ENCODE results near the gene FAM131C.
A peak's percentile ranks its signal among the peaks of the same experiment; 100 is the strongest.

Gene FAM131C

DNA sequence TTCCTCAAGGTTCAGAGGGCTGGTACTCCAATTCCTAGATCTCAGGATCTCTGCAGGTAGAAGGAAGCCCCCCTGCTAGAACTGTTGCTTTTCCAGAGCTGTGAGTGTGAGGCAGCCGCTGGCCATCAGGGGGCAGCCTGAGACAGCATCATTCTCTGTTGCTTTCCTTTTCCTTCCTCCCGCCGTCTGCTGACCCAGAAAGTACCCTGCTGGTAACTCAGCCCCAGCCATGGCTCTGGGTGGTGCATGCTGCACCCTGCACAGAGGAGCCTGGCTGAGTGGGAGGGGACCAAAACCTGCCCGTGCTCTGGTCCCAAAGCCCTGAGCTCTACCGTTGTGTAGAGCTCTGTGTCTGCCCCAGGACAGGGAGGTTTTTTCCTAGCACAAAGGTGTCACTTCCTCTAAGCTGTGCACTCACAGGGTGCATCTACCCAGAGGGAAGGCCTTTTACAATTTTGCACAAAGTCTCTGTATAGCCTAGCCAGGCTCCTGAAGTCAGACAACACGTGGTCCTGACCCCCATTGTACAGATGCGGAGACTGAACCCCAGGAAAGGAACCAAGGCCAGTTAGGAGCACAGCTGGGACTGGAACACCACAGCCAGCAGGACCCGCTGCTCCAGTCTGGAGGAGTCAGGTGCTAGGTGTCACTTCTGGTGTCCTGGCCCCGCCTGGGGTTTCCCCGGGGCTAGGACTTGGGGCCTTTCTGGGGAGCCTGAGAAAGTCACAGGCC, 5.6 kb upstream of the FAM131C start:
- Histone ChIP-seq H3K4me3 (ENCODE audit: insufficient read depth, low read depth, low read length, poor library complexity, severe bottlenecking) (peak overlapping the region; percentile 32), H3K27ac (ENCODE audit: insufficient read depth, low read length, poor library complexity, severe bottlenecking) (no peak overlapping the region), H3K36me3 (ENCODE audit: control insufficient read depth, insufficient read depth, low read length) (no peaks in the 10 kb centered on the region), H3K9me3 (ENCODE audit: control insufficient read depth, low read length) (no peaks in the 10 kb centered on the region), H3K27me3 (replicated peaks; ENCODE audit: control insufficient read depth, insufficient read depth, low read length, poor library complexity, severe bottlenecking) (no peaks in the 10 kb centered on the region), H3K4me1 (ENCODE audit: control insufficient read depth, insufficient read depth, low read length, poor library complexity, severe bottlenecking) (peaks cover 6% of the 10 kb centered on the region)
- peak; percentile 50 to 56 (median 55) for DNase-seq

GRCh38 chr1:16077406-16078245, 4.2 kb upstream of the FAM131C start:
- peaks cover 15% of the 10 kb centered on the region for H3K4me1 ChIP-seq (ENCODE audit: control insufficient read depth, insufficient read depth, low read length, poor library complexity, severe bottlenecking)
- H3K27me3 ChIP-seq (replicated peaks; ENCODE audit: control insufficient read depth, insufficient read depth, low read length, poor library complexity, severe bottlenecking), result peaks cover 3% of the 10 kb centered on the region
- no peaks in the 10 kb centered on the region for H3K36me3 ChIP-seq (ENCODE audit: control insufficient read depth, insufficient read depth, low read length)
- no peak overlapping the region for H3K4me3 ChIP-seq (ENCODE audit: insufficient read depth, low read depth, low read length, poor library complexity, severe bottlenecking)
- DNase-seq, result no peak
- H3K9me3 ChIP-seq (ENCODE audit: control insufficient read depth, low read length), result no peaks in the 10 kb centered on the region
- no peak overlapping the region for H3K27ac ChIP-seq (ENCODE audit: insufficient read depth, low read length, poor library complexity, severe bottlenecking)

- Histone ChIP-seq H3K4me1 (ENCODE audit: control insufficient read depth, insufficient read depth, low read length, poor library complexity, severe bottlenecking) (peaks cover 15% of the 10 kb centered on the region), H3K9me3 (ENCODE audit: control insufficient read depth, low read length) (no peaks in the 10 kb centered on the region), H3K4me3 (ENCODE audit: insufficient read depth, low read depth, low read length, poor library complexity, severe bottlenecking) (no peak overlapping the region), H3K27me3 (replicated peaks; ENCODE audit: control insufficient read depth, insufficient read depth, low read length, poor library complexity, severe bottlenecking) (peaks cover 3% of the 10 kb centered on the region), H3K27ac (ENCODE audit: insufficient read depth, low read length, poor library complexity, severe bottlenecking) (no peak overlapping the region), H3K36me3 (ENCODE audit: control insufficient read depth, insufficient read depth, low read length) (no peaks in the 10 kb centered on the region)
- no peak for DNase-seq
These were observed 3.4 kb upstream of the FAM131C start for GRCh38 chr1:16076865-16077238.

DNA sequence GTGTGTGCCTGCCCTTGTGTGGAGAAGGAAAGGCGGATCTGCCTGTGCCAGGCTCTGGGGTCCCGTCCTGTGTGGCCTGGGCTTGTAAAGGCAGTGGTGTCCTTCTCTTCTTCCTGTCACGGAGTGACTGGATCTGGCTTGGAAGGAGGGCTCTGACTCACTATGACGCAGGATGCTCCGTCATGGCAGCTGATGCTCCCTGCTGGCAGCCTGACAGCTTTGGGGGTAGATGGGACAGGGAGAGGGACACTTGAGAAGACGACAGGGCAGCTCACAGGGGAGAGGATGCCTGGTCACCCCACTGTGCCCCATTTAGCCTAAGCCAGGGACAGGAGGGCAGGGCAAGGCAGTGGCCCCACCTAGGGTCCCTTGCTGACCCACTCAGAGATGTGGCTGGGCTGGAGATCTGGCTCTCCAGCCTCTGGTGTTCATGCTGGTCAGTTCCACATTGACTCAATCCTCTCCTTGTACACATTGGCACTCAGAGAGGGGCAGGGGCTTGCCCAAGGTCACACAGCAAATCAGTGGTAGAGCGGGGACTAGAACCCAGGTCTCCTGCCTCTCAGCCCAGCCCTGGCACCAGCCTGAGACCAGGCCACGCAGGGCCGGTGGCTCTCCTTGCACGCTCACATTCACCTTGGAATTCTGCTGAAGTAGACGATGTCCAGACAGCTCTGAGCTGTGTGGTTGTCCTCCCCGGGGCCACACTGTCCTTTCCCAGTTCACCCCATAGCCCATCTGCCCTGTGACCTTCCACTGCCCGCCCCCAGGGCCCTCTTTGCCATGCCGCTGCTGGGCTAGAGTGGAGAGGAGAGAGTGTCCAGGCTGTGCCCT, 2.8 kb upstream of the FAM131C start:
- no peak for DNase-seq
- peaks cover 15% of the 10 kb centered on the region for H3K4me1 ChIP-seq (ENCODE audit: control insufficient read depth, insufficient read depth, low read length, poor library complexity, severe bottlenecking)
- H3K27me3 ChIP-seq (replicated peaks; ENCODE audit: control insufficient read depth, insufficient read depth, low read length, poor library complexity, severe bottlenecking), result peaks cover 3% of the 10 kb centered on the region
- no peak overlapping the region for H3K27ac ChIP-seq (ENCODE audit: insufficient read depth, low read length, poor library complexity, severe bottlenecking)
- no peaks in the 10 kb centered on the region for H3K36me3 ChIP-seq (ENCODE audit: control insufficient read depth, insufficient read depth, low read length)
- H3K9me3 ChIP-seq (ENCODE audit: control insufficient read depth, low read length), result no peaks in the 10 kb centered on the region
- H3K4me3 ChIP-seq (ENCODE audit: insufficient read depth, low read depth, low read length, poor library complexity, severe bottlenecking), result no peak overlapping the region

DNA sequence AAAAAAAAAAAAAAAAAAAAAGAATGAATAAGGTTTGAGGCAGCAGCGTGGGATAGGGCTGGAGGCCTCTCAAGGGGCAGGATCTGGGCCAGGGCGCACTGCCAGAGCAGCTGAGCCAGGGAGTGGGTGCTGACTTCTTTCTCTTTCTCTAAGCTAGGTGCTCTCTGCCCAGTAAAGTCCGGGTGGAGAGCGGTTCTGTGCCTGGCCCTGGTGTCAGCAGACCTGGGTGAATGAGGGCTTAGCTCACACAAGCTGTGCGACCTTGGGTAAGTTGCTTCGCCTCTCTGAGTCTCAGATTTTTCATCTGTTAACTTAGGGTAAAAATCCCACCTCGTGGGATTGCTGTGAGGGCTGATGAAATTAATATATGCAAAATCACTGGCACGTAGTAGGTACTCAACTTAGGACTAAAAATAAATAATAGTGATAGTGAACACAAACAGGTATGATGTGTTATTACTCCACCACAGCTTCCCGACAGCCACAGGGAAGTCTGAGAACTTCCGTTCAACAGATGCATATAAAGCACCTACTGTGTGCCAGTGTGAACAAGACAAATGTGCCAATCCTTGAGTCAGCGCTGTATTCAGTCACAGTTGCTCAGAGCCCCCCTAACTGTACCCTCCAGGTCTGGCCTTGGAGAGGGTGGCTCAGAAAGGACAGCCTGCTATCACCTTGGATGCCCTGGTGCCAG, 2.0 kb upstream of the FAM131C start:
- H3K27me3 ChIP-seq (replicated peaks; ENCODE audit: control insufficient read depth, insufficient read depth, low read length, poor library complexity, severe bottlenecking), result peaks cover 3% of the 10 kb centered on the region
- no peak overlapping the region for H3K4me3 ChIP-seq (ENCODE audit: insufficient read depth, low read depth, low read length, poor library complexity, severe bottlenecking)
- no peak overlapping the region for H3K27ac ChIP-seq (ENCODE audit: insufficient read depth, low read length, poor library complexity, severe bottlenecking)
- no peaks in the 10 kb centered on the region for H3K9me3 ChIP-seq (ENCODE audit: control insufficient read depth, low read length)
- peaks cover 19% of the 10 kb centered on the region for H3K4me1 ChIP-seq (ENCODE audit: control insufficient read depth, insufficient read depth, low read length, poor library complexity, severe bottlenecking)
- no peak for DNase-seq
- H3K36me3 ChIP-seq (ENCODE audit: control insufficient read depth, insufficient read depth, low read length), result no peaks in the 10 kb centered on the region

- Histone ChIP-seq H3K4me1 (ENCODE audit: control insufficient read depth, insufficient read depth, low read length, poor library complexity, severe bottlenecking) (peaks cover 23% of the 10 kb centered on the region), H3K9me3 (ENCODE audit: control insufficient read depth, low read length) (no peaks in the 10 kb centered on the region), H3K27me3 (replicated peaks; ENCODE audit: control insufficient read depth, insufficient read depth, low read length, poor library complexity, severe bottlenecking) (peaks cover 3% of the 10 kb centered on the region), H3K27ac (ENCODE audit: insufficient read depth, low read length, poor library complexity, severe bottlenecking) (no peak overlapping the region), H3K4me3 (ENCODE audit: insufficient read depth, low read depth, low read length, poor library complexity, severe bottlenecking) (no peak overlapping the region), H3K36me3 (ENCODE audit: control insufficient read depth, insufficient read depth, low read length) (no peaks in the 10 kb centered on the region)
- no peak for DNase-seq
These were observed 766 bp upstream of the FAM131C start for GRCh38 chr1:16074217-16074616.

- DNase-seq, result no peak
- Histone ChIP-seq H3K4me3 (ENCODE audit: insufficient read depth, low read depth, low read length, poor library complexity, severe bottlenecking) (peak overlapping the region; percentile 26), H3K36me3 (ENCODE audit: control insufficient read depth, insufficient read depth, low read length) (no peaks in the 10 kb centered on the region), H3K27me3 (replicated peaks; ENCODE audit: control insufficient read depth, insufficient read depth, low read length, poor library complexity, severe bottlenecking) (peaks cover 3% of the 10 kb centered on the region), H3K27ac (ENCODE audit: insufficient read depth, low read length, poor library complexity, severe bottlenecking) (no peak overlapping the region), H3K9me3 (ENCODE audit: control insufficient read depth, low read length) (no peaks in the 10 kb centered on the region), H3K4me1 (ENCODE audit: control insufficient read depth, insufficient read depth, low read length, poor library complexity, severe bottlenecking) (peaks cover 20% of the 10 kb centered on the region)
These were observed 601 bp downstream of the FAM131C start for GRCh38 chr1:16072616-16073484.

DNA sequence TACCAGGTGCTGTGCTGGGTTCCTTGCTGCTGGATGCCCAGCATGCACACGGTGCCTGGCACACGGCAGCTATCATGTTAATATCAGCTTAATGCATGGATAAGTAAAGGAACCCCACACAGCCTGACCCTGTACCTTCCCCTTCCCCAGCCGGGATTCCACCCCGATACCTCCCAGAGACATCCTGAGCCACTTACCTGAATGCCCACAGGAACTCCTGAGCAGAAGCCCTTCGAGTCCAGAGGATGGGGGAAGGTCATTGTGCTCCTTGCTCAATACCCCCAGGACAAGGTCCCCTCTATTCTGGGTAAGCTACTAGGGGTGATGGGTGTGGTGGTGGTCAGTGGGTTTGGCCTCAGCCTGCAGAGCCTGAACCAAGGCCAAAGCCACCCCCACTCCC, 1.4 kb downstream of the FAM131C start:
- H3K27me3 ChIP-seq (replicated peaks; ENCODE audit: control insufficient read depth, insufficient read depth, low read length, poor library complexity, severe bottlenecking), result peaks cover 3% of the 10 kb centered on the region
- no peak overlapping the region for H3K27ac ChIP-seq (ENCODE audit: insufficient read depth, low read length, poor library complexity, severe bottlenecking)
- no peak for DNase-seq

DNA sequence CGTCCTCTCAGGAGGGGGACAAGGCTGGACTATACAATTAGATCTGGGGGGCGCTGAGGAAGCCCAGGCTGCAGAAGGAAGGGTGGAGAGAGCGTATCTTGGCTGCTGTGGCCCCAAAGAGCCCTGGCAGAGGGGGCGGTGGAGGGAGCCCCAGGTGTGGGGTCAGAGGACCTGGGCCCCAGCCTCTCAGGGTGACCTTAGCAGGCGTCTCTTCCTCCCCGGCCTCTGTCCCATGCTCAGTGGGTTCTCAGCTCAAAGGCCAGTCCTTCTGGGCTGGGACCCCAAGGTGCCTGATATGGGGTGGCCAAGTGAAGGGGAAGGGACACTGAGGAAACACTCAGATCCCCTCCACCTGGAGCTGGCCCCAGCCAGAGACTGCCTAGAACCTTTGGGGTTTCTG, 1.8 kb downstream of the FAM131C start:
- no peaks in the 10 kb centered on the region for H3K9me3 ChIP-seq (ENCODE audit: control insufficient read depth, low read length)
- peaks cover 20% of the 10 kb centered on the region for H3K4me1 ChIP-seq (ENCODE audit: control insufficient read depth, insufficient read depth, low read length, poor library complexity, severe bottlenecking)
- no peak overlapping the region for H3K4me3 ChIP-seq (ENCODE audit: insufficient read depth, low read depth, low read length, poor library complexity, severe bottlenecking)
- no peak for DNase-seq
- H3K27me3 ChIP-seq (replicated peaks; ENCODE audit: control insufficient read depth, insufficient read depth, low read length, poor library complexity, severe bottlenecking), result peaks cover 3% of the 10 kb centered on the region
- H3K36me3 ChIP-seq (ENCODE audit: control insufficient read depth, insufficient read depth, low read length), result no peaks in the 10 kb centered on the region
- no peak overlapping the region for H3K27ac ChIP-seq (ENCODE audit: insufficient read depth, low read length, poor library complexity, severe bottlenecking)

More for the DNA sequence above, 1.4 kb downstream of the FAM131C start:
- no peaks in the 10 kb centered on the region for H3K36me3 ChIP-seq (ENCODE audit: control insufficient read depth, insufficient read depth, low read length)
- peaks cover 20% of the 10 kb centered on the region for H3K4me1 ChIP-seq (ENCODE audit: control insufficient read depth, insufficient read depth, low read length, poor library complexity, severe bottlenecking)
- no peak overlapping the region for H3K4me3 ChIP-seq (ENCODE audit: insufficient read depth, low read depth, low read length, poor library complexity, severe bottlenecking)
- no peaks in the 10 kb centered on the region for H3K9me3 ChIP-seq (ENCODE audit: control insufficient read depth, low read length)

Data from effector memory CD4-positive, alpha-beta T cell (primary cell).